NCI-H446 treated with DMSO at 0.1 percent for 48 hours (cell line): ENCODE data around the gene ATP8A2.
"Not testable (repeated sequence)": the region's sequence is repeated elsewhere in the genome, so short reads cannot be mapped to it uniquely, and the experiment has no call there.

Experiments used
- DNase-seq: peaks from one replicate; lab custom pipeline; 2025; lab: John Stamatoyannopoulos, UW

The ATP8A2 gene

GRCh38 chr13:25561812-25562211, 190.0 kb downstream of the ATP8A2 start:
- no peak for DNase-seq

- DNase-seq: no peak
These were observed 198.4 kb downstream of the ATP8A2 start for GRCh38 chr13:25570185-25570584.

- no peak for DNase-seq
These were observed 199.5 kb downstream of the ATP8A2 start for GRCh38 chr13:25571237-25571636.

- DNase-seq: not testable (repeated sequence)
These were observed 200.4 kb downstream of the ATP8A2 start for GRCh38 chr13:25572171-25572570.

- DNase-seq: peak; percentile 28
These were observed 202.9 kb downstream of the ATP8A2 start for GRCh38 chr13:25574437-25575411.

- no peak for DNase-seq
These were observed 203.8 kb downstream of the ATP8A2 start for GRCh38 chr13:25575562-25575961.

GRCh38 chr13:25578526-25578925, 206.8 kb downstream of the ATP8A2 start:
- no peak for DNase-seq

- DNase-seq: no peak
These were observed 207.4 kb downstream of the ATP8A2 start for GRCh38 chr13:25579221-25579620.

GRCh38 chr13:25581351-25581750, 209.6 kb downstream of the ATP8A2 start:
- DNase-seq: no peak

GRCh38 chr13:25584087-25584486, 212.3 kb downstream of the ATP8A2 start:
- DNase-seq: no peak

GRCh38 chr13:25585000-25585399, 213.2 kb downstream of the ATP8A2 start:
- no peak for DNase-seq

- DNase-seq: no peak
These were observed 215.7 kb downstream of the ATP8A2 start for GRCh38 chr13:25587326-25587980.

- no peak for DNase-seq
These were observed 216.7 kb downstream of the ATP8A2 start for GRCh38 chr13:25588336-25589060.

GRCh38 chr13:25598421-25598820, 226.6 kb downstream of the ATP8A2 start:
- no peak for DNase-seq

- DNase-seq: no peak
These were observed 230.4 kb downstream of the ATP8A2 start for GRCh38 chr13:25602176-25602575.

- DNase-seq: no peak
These were observed 232.3 kb downstream of the ATP8A2 start for GRCh38 chr13:25604106-25604505.

GRCh38 chr13:25607096-25607495, 235.3 kb downstream of the ATP8A2 start:
- DNase-seq: no peak

GRCh38 chr13:25608181-25608580, 236.4 kb downstream of the ATP8A2 start:
- DNase-seq: no peak

- DNase-seq: no peak
These were observed 244.9 kb downstream of the ATP8A2 start for GRCh38 chr13:25616674-25617073.

- DNase-seq: no peak
These were observed 248.1 kb downstream of the ATP8A2 start for GRCh38 chr13:25619897-25620296.

GRCh38 chr13:25625414-25625813, 253.6 kb downstream of the ATP8A2 start:
- no peak for DNase-seq

GRCh38 chr13:25630329-25630900, 258.6 kb downstream of the ATP8A2 start:
- DNase-seq: no peak
